ENCODE data around the gene RASSF8.

RASSF8 gene

DNA sequence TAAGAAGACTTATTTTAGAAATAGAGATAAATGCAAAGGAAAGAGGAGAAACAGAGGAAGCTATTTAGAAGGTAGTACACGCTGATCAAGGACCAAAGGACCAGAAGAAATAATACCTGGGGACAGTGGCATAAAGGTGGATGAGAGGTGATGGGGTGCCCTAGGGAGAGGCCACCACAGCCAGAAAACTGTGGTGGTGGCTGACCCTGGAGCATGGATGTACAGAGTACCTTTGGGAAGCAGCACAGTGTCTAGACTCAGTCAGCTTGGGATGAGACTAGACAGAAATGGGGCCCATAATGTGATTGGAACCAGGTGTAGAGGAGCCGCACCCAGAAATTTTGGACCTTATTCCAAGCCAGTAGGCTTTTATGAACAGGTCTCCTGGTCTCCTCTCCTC, 17.2 kb downstream of the RASSF8 start:
- no peak overlapping the region for H3K4me3 Mint-ChIP-seq
- TF ChIP-seq, protein P1, sequence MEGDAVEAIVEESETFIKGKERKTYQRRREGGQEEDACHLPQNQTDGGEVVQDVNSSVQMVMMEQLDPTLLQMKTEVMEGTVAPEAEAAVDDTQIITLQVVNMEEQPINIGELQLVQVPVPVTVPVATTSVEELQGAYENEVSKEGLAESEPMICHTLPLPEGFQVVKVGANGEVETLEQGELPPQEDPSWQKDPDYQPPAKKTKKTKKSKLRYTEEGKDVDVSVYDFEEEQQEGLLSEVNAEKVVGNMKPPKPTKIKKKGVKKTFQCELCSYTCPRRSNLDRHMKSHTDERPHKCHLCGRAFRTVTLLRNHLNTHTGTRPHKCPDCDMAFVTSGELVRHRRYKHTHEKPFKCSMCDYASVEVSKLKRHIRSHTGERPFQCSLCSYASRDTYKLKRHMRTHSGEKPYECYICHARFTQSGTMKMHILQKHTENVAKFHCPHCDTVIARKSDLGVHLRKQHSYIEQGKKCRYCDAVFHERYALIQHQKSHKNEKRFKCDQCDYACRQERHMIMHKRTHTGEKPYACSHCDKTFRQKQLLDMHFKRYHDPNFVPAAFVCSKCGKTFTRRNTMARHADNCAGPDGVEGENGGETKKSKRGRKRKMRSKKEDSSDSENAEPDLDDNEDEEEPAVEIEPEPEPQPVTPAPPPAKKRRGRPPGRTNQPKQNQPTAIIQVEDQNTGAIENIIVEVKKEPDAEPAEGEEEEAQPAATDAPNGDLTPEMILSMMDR (IDR thresholded peaks at IDR 0.05; ENCODE audit: unreplicated experiment in 3 of 3) = no peak
- H3K27ac Mint-ChIP-seq = no peak overlapping the region
- H3K9me3 Mint-ChIP-seq = no peaks in the 10 kb centered on the region
- no peaks in the 10 kb centered on the region for H3K27me3 Mint-ChIP-seq (ENCODE audit: low read depth)
- H3K36me3 Mint-ChIP-seq (ENCODE audit: low read depth) = peaks cover 4% of the 10 kb centered on the region
- peaks cover 56% of the 10 kb centered on the region for H3K4me1 Mint-ChIP-seq

DNA sequence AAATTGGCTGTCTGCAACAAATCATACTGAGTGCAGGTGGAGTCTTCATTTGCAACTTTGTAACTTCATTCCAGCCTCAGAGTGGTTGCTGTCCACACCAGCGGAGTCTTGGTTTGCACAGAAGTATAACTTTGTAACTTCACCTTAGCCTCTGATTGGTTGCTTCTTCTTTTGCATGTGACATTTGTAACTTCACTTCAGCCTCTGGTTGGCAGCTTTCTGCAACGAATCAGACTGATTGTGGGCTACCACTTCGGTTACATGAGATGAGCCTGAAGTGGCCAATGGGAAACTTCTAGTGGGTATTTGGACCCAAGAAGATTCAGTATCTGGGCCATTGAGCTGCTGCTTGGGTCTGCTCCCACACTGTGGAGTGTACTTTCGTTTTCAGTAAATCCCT, 17.8 kb downstream of the RASSF8 start:
- Mint-ChIP-seq H3K4me1 (peaks cover 50% of the 10 kb centered on the region), H3K4me3 (no peak overlapping the region), H3K36me3 (ENCODE audit: low read depth) (peaks cover 4% of the 10 kb centered on the region), H3K9me3 (no peaks in the 10 kb centered on the region), H3K27ac (no peak overlapping the region), H3K27me3 (ENCODE audit: low read depth) (no peaks in the 10 kb centered on the region)
- TF ChIP-seq, protein P1 (IDR thresholded peaks at IDR 0.05; ENCODE audit: unreplicated experiment in 3 of 3) = no peak

DNA sequence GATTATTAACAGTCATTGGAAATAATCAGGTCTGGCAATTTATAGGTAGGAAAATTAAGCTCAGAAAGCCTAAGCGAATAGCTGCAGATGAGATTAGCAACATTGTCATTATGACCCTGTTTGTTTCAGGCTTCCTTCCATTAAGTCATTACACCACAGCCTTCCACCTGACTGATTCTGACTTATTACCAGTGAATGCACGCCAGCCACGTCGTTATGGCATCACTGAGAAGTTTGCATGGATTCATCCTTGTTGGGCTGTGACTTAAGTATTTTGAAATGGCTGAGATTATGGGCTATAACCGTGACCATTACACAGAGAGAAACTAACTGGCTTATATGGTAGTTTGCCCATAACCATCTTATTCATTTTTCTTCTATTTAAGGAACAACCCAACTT, 18.6 kb downstream of the RASSF8 start:
- H3K27ac Mint-ChIP-seq = no peak overlapping the region
- peaks cover 44% of the 10 kb centered on the region for H3K4me1 Mint-ChIP-seq
- H3K27me3 Mint-ChIP-seq (ENCODE audit: low read depth) = no peaks in the 10 kb centered on the region
- no peaks in the 10 kb centered on the region for H3K9me3 Mint-ChIP-seq
- no peak overlapping the region for H3K4me3 Mint-ChIP-seq
- H3K36me3 Mint-ChIP-seq (ENCODE audit: low read depth) = peaks cover 4% of the 10 kb centered on the region
- TF ChIP-seq, protein P1 (IDR thresholded peaks at IDR 0.05; ENCODE audit: unreplicated experiment in 3 of 3) = no peak

DNA sequence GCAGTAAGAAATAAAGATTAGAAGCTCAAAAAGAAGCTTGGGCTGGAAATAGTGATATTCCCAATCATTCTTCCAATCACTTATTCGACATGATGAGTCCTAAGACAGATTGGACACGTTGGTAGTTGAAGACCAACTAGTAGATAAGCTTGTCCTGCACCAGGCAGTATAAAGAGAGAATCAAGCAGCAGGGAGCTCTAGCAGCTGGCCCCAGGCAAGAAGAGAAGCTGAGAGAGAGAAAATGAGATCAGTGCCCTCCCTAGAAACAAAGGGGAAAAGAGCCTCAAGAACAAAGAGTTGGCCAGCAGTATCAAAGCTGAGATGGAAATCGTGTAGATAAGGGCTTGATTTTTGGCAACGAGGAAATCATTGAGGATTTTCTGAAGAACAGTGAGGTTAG, 20.6 kb downstream of the RASSF8 start:
- no peaks in the 10 kb centered on the region for H3K27me3 Mint-ChIP-seq (ENCODE audit: low read depth)

DNA sequence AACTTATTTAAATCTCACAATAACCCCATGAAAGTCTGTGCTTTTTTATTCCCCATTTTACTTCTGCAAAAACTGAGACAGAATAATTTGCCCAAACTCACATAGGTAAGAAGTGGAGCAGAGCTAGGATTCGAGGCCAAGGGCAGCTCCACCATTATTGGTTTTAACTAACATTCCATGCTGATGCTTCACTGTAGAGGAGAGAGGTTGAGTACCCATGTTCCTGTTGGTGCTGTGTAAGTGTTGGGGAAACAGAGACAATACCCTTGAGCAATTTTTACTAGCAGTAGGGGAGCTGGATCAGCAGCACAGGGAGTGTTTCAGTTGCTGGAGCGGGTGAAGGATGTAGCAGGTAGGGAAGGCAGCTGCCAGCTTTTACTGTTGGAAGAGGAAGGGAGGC, 21.1 kb downstream of the RASSF8 start:
- Mint-ChIP-seq H3K36me3 (ENCODE audit: low read depth) (peaks cover 4% of the 10 kb centered on the region), H3K9me3 (no peaks in the 10 kb centered on the region), H3K27ac (no peak overlapping the region), H3K4me1 (peaks cover 37% of the 10 kb centered on the region), H3K4me3 (no peak overlapping the region), H3K27me3 (ENCODE audit: low read depth) (no peaks in the 10 kb centered on the region)
- TF ChIP-seq, protein P1 (IDR thresholded peaks at IDR 0.05; ENCODE audit: unreplicated experiment in 3 of 3) = no peak

More for the DNA sequence above, 20.6 kb downstream of the RASSF8 start:
- no peaks in the 10 kb centered on the region for H3K9me3 Mint-ChIP-seq
- H3K27ac Mint-ChIP-seq = no peak overlapping the region
- H3K4me3 Mint-ChIP-seq = no peak overlapping the region
- H3K36me3 Mint-ChIP-seq (ENCODE audit: low read depth) = peaks cover 4% of the 10 kb centered on the region
- TF ChIP-seq, protein P1 (IDR thresholded peaks at IDR 0.05; ENCODE audit: unreplicated experiment in 3 of 3) = no peak
- peaks cover 39% of the 10 kb centered on the region for H3K4me1 Mint-ChIP-seq

DNA sequence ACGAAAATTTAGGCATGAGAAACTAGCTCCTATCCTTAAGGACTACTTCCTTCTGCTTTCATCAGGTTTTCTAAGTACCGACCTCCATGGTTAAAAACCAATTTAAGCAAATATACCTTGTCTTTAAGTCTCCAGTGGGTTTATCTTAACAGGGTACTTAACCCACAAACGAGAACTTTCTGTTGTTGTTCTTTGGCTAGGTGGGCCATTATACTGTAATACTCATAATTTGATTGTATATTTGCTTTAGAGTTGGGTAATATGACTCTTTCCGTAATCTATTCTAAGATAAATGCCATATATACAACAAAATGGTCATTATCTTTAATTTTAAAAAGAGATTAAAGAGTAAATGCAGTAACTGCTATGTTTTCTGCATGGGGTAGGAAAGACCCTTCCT, 21.6 kb downstream of the RASSF8 start:
- no peak overlapping the region for H3K4me3 Mint-ChIP-seq
- TF ChIP-seq, protein P1 (IDR thresholded peaks at IDR 0.05; ENCODE audit: unreplicated experiment in 3 of 3) = no peak
- H3K9me3 Mint-ChIP-seq = no peaks in the 10 kb centered on the region
- peaks cover 4% of the 10 kb centered on the region for H3K36me3 Mint-ChIP-seq (ENCODE audit: low read depth)
- peaks cover 35% of the 10 kb centered on the region for H3K4me1 Mint-ChIP-seq
- no peak overlapping the region for H3K27ac Mint-ChIP-seq
- H3K27me3 Mint-ChIP-seq (ENCODE audit: low read depth) = no peaks in the 10 kb centered on the region

All from nephron (organoid).